Astrocyte (in vitro differentiated cells and primary cell): ENCODE data around the gene KRT33A.

Experiments
- EZH2 ChIP-seq: IDR thresholded peaks from 2 replicates; pipeline ENCODE4 v1.6.1; 2012; ENCODE audit warnings: mild to moderate bottlenecking, low read length, inconsistent platforms; ENCODE audit not compliant: insufficient read depth
- TF ChIP-seq, protein P1 (sequence below): IDR thresholded peaks from 2 replicates; pipeline ENCODE4 v1.5.1; 2011; ENCODE audit warnings: low read depth, mild to moderate bottlenecking, inconsistent platforms, low read length, moderate library complexity; ENCODE audit not compliant: insufficient read depth

DNA sequence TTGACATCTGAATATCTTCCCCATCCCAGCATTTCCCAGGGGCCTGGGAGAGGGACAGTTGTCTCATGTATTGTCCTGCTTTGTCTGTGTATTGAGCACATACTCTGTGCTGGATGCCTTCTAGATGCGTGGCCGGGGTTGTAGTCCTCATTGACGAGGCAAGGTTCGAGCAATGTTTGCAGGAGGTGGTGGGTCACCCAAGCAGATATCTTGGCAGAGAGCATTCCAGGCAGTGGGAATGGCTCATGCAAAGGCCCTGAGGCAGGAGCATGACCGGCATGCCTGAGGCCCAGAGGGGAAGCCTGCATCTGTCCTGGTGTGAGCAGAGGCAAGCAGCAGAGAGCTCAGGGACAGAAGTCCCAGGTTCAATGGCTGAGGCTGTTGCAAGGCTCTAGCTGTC is 17.5 kb downstream of the KRT33A start:
- TF ChIP-seq, protein P1, sequence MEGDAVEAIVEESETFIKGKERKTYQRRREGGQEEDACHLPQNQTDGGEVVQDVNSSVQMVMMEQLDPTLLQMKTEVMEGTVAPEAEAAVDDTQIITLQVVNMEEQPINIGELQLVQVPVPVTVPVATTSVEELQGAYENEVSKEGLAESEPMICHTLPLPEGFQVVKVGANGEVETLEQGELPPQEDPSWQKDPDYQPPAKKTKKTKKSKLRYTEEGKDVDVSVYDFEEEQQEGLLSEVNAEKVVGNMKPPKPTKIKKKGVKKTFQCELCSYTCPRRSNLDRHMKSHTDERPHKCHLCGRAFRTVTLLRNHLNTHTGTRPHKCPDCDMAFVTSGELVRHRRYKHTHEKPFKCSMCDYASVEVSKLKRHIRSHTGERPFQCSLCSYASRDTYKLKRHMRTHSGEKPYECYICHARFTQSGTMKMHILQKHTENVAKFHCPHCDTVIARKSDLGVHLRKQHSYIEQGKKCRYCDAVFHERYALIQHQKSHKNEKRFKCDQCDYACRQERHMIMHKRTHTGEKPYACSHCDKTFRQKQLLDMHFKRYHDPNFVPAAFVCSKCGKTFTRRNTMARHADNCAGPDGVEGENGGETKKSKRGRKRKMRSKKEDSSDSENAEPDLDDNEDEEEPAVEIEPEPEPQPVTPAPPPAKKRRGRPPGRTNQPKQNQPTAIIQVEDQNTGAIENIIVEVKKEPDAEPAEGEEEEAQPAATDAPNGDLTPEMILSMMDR = no peak
- no peak for TF ChIP-seq EZH2
